K562 (cell line): ENCODE results near the gene NDUFB3.

ENCODE experiments used
- POLR2AphosphoS5 ChIP-seq: IDR thresholded peaks from 2 replicates; pipeline ENCODE4 v1.6.1; 2011; ENCODE audit warnings: mild to moderate bottlenecking, low read depth, low read length, moderate library complexity; ENCODE audit not compliant: control insufficient read depth, insufficient read depth
- ZNF253 ChIP-seq: fragments of 250-450 bp; sonication (Bioruptor Pico); conservative IDR thresholded peaks from 2 replicates; pipeline ENCODE4 v1.6.1; 2021; ENCODE audit warnings: mild to moderate bottlenecking
- TF ChIP-seq, protein P1 (sequence below), 3 experiments: IDR thresholded peaks in 2 of 3; conservative IDR thresholded peaks in 1 of 3; 2 replicates each; pipeline ENCODE4 v1.5.1; 2011 to 2012; ENCODE audit warnings: low read length in 3 of 3, mild to moderate bottlenecking in 3 of 3, control low read depth in 2 of 3, improper control_type of control experiment in 1 of 3, inconsistent platforms in 1 of 3, low read depth in 1 of 3, mixed read lengths in 1 of 3, moderate library complexity in 1 of 3; ENCODE audit not compliant: insufficient read depth in 2 of 3
- TF ChIP-seq, protein P2 (sequence below): sonication (generic); formaldehyde crosslinking; IDR thresholded peaks from 2 replicates; pipeline ENCODE4 v1.9.0; 2022; ENCODE audit warnings: mild to moderate bottlenecking, missing genetic modification reagents

DNA sequence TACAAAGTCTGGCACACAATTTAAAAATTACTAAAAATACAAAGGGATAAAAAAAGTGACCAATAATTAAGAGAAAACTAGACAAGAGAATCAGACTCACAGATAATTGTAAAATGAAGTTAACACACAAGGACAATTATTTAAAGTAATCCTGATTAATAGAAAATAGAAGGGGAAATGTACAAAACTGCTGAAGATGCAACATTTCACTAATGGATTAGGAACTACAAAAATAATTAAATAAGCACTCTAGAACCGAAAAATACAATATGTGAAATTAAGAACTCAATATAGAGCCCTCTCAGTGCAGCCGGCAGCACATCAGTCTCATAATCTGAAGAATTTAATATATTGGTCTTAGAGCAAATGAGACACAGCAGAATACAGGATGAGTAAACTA, 24.9 kb upstream of the NDUFB3 start:
- TF ChIP-seq ZNF253 (CRISPR knock-in tag) (no peak), POLR2AphosphoS5 (no peak)
- TF ChIP-seq, protein P1, sequence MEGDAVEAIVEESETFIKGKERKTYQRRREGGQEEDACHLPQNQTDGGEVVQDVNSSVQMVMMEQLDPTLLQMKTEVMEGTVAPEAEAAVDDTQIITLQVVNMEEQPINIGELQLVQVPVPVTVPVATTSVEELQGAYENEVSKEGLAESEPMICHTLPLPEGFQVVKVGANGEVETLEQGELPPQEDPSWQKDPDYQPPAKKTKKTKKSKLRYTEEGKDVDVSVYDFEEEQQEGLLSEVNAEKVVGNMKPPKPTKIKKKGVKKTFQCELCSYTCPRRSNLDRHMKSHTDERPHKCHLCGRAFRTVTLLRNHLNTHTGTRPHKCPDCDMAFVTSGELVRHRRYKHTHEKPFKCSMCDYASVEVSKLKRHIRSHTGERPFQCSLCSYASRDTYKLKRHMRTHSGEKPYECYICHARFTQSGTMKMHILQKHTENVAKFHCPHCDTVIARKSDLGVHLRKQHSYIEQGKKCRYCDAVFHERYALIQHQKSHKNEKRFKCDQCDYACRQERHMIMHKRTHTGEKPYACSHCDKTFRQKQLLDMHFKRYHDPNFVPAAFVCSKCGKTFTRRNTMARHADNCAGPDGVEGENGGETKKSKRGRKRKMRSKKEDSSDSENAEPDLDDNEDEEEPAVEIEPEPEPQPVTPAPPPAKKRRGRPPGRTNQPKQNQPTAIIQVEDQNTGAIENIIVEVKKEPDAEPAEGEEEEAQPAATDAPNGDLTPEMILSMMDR (IDR thresholded peaks at IDR 0.05 in 2 of 3, conservative IDR thresholded peaks at IDR 0.05 in 1 of 3; ENCODE audit: insufficient read depth in 2 of 3, low read depth in 1 of 3, low read length in 3 of 3) = no peak
- TF ChIP-seq, protein P2, sequence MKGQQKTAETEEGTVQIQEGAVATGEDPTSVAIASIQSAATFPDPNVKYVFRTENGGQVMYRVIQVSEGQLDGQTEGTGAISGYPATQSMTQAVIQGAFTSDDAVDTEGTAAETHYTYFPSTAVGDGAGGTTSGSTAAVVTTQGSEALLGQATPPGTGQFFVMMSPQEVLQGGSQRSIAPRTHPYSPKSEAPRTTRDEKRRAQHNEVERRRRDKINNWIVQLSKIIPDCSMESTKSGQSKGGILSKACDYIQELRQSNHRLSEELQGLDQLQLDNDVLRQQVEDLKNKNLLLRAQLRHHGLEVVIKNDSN (CRISPR knock-in tag) = no peak
